Measurements from ENCODE around the gene PLCD3. TPM values are rescaled to one million over a fixed set of nuclear protein-coding genes. Genes with fewer than 3 reads are reported as not detected.

Gene PLCD3
- total RNA-seq, 2 experiments from 2014 or later, result 1.4 to 4.6 TPM

DNA sequence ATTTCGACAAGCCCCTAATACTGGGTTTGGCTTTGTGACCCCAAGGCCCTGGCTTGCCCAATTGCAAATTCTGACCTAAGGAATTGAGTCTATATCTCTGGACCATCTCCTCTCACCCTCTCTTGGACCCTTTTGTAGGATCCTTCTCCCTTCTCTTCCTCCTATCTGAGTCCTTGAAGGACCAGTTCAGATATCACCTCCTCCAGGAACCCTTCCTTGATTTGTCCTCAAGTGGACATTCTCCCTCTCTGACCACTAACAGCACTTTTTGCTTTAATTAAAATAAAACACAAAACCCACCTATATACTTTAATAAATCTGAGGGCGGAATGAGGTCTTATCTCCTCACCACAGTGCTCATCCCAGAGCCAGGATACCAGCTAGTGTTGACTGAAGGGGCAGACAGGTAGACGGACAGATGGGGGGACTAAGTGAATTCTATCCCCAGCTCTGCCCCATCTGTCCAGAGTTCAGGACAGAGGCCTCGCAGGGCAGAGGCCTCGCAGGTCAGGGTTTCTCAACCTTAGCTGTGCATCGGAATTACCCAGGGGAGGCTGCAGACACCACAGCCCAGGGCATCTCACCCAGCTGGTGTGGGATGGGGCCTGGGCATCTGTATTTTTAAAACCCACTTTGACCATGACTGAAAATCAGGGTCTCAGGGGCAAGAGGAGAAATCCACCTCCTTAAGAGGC, 9.1 kb downstream of the PLCD3 start:
- H3K4me2 ChIP-seq (ENCODE audit: low read length), result no peak overlapping the region
- H2AFZ ChIP-seq (ENCODE audit: low read length), result no peak overlapping the region
- no peaks in the 10 kb centered on the region for H3K79me2 ChIP-seq (ENCODE audit: insufficient read depth, low read depth, low read length)
- ChIA-PET POLR2A (no interaction called here), CTCF (ENCODE audit: unreplicated experiment) (interaction anchor here (0.7 kb wide), 1 partner anchor 242 kb away, joined by 3 read pairs; no protein-coding TSS in a partner anchor)
- no peaks in the 10 kb centered on the region for H4K20me1 ChIP-seq (ENCODE audit: insufficient read depth, low read length)
- H3K4me1 ChIP-seq (ENCODE audit: insufficient read depth, low read length, poor library complexity, severe bottlenecking), result no peaks in the 10 kb centered on the region
- no peaks in the 10 kb centered on the region for H3K9me3 ChIP-seq (ENCODE audit: low read length)
- H3K27ac ChIP-seq (ENCODE audit: low read depth, low read length, poor library complexity, severe bottlenecking), result no peak overlapping the region
- BruUV-seq (replicated peaks), result no TSS peak
- no peak for TF ChIP-seq EZH2phosphoT487 (IDR thresholded peaks at IDR 0.05; ENCODE audit: borderline replicate concordance, low read depth, low read length)
- TF ChIP-seq, protein P1, sequence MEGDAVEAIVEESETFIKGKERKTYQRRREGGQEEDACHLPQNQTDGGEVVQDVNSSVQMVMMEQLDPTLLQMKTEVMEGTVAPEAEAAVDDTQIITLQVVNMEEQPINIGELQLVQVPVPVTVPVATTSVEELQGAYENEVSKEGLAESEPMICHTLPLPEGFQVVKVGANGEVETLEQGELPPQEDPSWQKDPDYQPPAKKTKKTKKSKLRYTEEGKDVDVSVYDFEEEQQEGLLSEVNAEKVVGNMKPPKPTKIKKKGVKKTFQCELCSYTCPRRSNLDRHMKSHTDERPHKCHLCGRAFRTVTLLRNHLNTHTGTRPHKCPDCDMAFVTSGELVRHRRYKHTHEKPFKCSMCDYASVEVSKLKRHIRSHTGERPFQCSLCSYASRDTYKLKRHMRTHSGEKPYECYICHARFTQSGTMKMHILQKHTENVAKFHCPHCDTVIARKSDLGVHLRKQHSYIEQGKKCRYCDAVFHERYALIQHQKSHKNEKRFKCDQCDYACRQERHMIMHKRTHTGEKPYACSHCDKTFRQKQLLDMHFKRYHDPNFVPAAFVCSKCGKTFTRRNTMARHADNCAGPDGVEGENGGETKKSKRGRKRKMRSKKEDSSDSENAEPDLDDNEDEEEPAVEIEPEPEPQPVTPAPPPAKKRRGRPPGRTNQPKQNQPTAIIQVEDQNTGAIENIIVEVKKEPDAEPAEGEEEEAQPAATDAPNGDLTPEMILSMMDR (conservative IDR thresholded peaks at IDR 0.05; ENCODE audit: low read length), result no peak
- intact Hi-C loops (cut with micrococcal nuclease; ENCODE audit: unreplicated experiment), result no loop called here
- H3K9me2 ChIP-seq (ENCODE audit: insufficient read depth, low read length), result no peaks in the 10 kb centered on the region
- no peak for DNase-seq (ENCODE audit: low spot score)
- no peaks in the 10 kb centered on the region for H3K36me3 ChIP-seq (ENCODE audit: insufficient read depth, low read length)
- H3K4me3 ChIP-seq (ENCODE audit: low read depth, low read length, poor library complexity, severe bottlenecking), result no peak overlapping the region

DNA sequence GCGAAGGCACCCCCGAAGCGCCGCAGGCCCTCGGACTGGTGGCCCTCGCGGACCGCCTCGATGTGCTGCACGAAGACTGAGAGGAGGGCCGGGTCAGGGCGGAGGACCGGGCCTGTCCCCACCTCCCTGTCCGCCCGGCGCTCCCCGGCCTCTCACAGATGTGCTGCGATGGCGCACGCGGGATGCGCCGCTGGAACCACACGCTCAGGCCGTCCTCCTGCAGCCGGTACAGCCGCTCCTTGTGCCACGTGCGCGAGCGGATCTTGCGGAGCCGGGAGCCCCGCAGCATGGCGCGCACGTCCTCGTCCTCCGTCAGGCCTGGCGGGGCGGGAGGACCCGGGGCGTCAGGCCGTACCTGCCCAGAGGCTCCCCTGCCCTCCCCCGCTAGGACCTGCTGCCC, 11.3 kb downstream of the PLCD3 start:
- no peak overlapping the region for H3K4me3 ChIP-seq (ENCODE audit: low read depth, low read length, poor library complexity, severe bottlenecking)
- no TSS peak for BruUV-seq (replicated peaks)
- intact Hi-C loops (cut with micrococcal nuclease; ENCODE audit: unreplicated experiment), result no loop called here
- POLR2A ChIA-PET, result no interaction called here
- no peak overlapping the region for H3K27ac ChIP-seq (ENCODE audit: low read depth, low read length, poor library complexity, severe bottlenecking)
- H4K20me1 ChIP-seq (ENCODE audit: insufficient read depth, low read length), result no peaks in the 10 kb centered on the region
- H3K9me2 ChIP-seq (ENCODE audit: insufficient read depth, low read length), result no peaks in the 10 kb centered on the region
- no peak for DNase-seq (ENCODE audit: low spot score)
- TF ChIP-seq, protein P1 (conservative IDR thresholded peaks at IDR 0.05; ENCODE audit: low read length), result no peak
- TF ChIP-seq EZH2phosphoT487 (IDR thresholded peaks at IDR 0.05; ENCODE audit: borderline replicate concordance, low read depth, low read length), result no peak
- H3K36me3 ChIP-seq (ENCODE audit: insufficient read depth, low read length), result no peaks in the 10 kb centered on the region
- H3K4me1 ChIP-seq (ENCODE audit: insufficient read depth, low read length, poor library complexity, severe bottlenecking), result no peaks in the 10 kb centered on the region
- H2AFZ ChIP-seq (ENCODE audit: low read length), result no peak overlapping the region
- CTCF ChIA-PET (ENCODE audit: unreplicated experiment), result no interaction called here
- H3K4me2 ChIP-seq (ENCODE audit: low read length), result no peak overlapping the region
- H3K9me3 ChIP-seq (ENCODE audit: low read length), result no peaks in the 10 kb centered on the region
- no peaks in the 10 kb centered on the region for H3K79me2 ChIP-seq (ENCODE audit: insufficient read depth, low read depth, low read length)

DNA sequence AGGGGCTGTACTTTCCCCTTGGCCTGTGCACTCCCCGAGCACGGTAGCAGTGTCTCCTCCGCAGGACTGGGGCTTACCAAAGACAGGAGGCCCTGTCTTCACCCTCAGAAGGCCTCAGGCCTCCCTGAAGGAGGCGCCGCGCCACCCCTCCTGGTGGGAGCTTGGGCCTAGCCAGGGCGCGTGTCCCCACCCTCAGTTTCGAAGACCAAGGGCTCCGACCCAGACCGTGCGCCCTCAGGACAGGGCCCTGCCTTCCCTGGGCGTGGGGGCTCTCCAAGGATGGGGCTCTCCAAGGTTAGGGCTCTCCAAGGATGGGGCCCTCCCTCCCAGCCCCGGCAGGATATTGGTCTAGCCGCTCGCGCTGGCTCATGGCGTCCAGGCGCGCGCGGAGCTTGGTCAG, 11.8 kb downstream of the PLCD3 start:
- CTCF ChIA-PET (ENCODE audit: unreplicated experiment), result no interaction called here
- intact Hi-C loops (cut with micrococcal nuclease; ENCODE audit: unreplicated experiment), result no loop called here
- TF ChIP-seq, protein P1 (conservative IDR thresholded peaks at IDR 0.05; ENCODE audit: low read length), result no peak
- TF ChIP-seq EZH2phosphoT487 (IDR thresholded peaks at IDR 0.05; ENCODE audit: borderline replicate concordance, low read depth, low read length), result no peak

More for the DNA sequence above, 11.8 kb downstream of the PLCD3 start:
- Histone ChIP-seq H3K4me3 (ENCODE audit: low read depth, low read length, poor library complexity, severe bottlenecking) (no peak overlapping the region), H3K4me2 (ENCODE audit: low read length) (no peak overlapping the region), H2AFZ (ENCODE audit: low read length) (no peak overlapping the region), H3K9me3 (ENCODE audit: low read length) (no peaks in the 10 kb centered on the region), H4K20me1 (ENCODE audit: insufficient read depth, low read length) (no peaks in the 10 kb centered on the region), H3K9me2 (ENCODE audit: insufficient read depth, low read length) (no peaks in the 10 kb centered on the region), H3K36me3 (ENCODE audit: insufficient read depth, low read length) (no peaks in the 10 kb centered on the region), H3K27ac (ENCODE audit: low read depth, low read length, poor library complexity, severe bottlenecking) (no peak overlapping the region), H3K4me1 (ENCODE audit: insufficient read depth, low read length, poor library complexity, severe bottlenecking) (no peaks in the 10 kb centered on the region), H3K79me2 (ENCODE audit: insufficient read depth, low read depth, low read length) (no peaks in the 10 kb centered on the region)
- POLR2A ChIA-PET, result no interaction called here
- DNase-seq (ENCODE audit: low spot score), result no peak
- BruUV-seq (replicated peaks), result no TSS peak
